OCI-LY7 (cell line): ENCODE measurements around the gene ASPHD1. TPM values are rescaled to one million over a fixed set of nuclear protein-coding genes. Genes with fewer than 3 reads are reported as not detected.

ENCODE experiments used
- BruUV-seq: library from RNA; stranded (reverse); fragments of 400-500 nt; replicated peaks from 2 replicates; lab custom pipeline; 2021; lab: Mats Ljungman, UMichigan
- CTCF ChIA-PET: fragments of 300-600 bp; sonication (Branson Sonifier 250); formaldehyde crosslinking; loops from one replicate; lab custom pipeline; 2022; ENCODE audit warnings: antibody characterized with exemption; ENCODE audit not compliant: unreplicated experiment; lab: Charles Lee
- POLR2A ChIA-PET: fragments of 300-600 bp; sonication (Branson Sonifier 250); formaldehyde crosslinking; loops from one replicate; lab custom pipeline; 2022; ENCODE audit warnings: antibody characterized with exemption; lab: Charles Lee
- DNase-seq: peaks from one replicate; pipeline ENCODE4 v3.0.0-alpha.2; 2015; ENCODE audit warnings: low spot score
- H2AFZ ChIP-seq: fragments of 200-600 bp; sonication (generic), shearing (Covaris generic); 2 replicates; pipeline ENCODE4 v1.6.1; 2014; ENCODE audit warnings: mild to moderate bottlenecking, antibody characterized with exemption, low read length, moderate library complexity
- H3K27ac ChIP-seq: fragments of 200-600 bp; sonication (generic); 2 replicates; pipeline ENCODE4 v1.5.1; 2014; ENCODE audit warnings: mixed run types, low read depth, mild to moderate bottlenecking, moderate library complexity, low read length, inconsistent platforms; ENCODE audit not compliant: poor library complexity, severe bottlenecking
- H3K36me3 ChIP-seq: fragments of 200-600 bp; sonication (generic); 2 replicates; pipeline ENCODE4 v1.6.1; 2014; ENCODE audit warnings: mild to moderate bottlenecking, antibody characterized with exemption, low read length, moderate library complexity, mixed read lengths; ENCODE audit not compliant: insufficient read depth
- H3K4me1 ChIP-seq: fragments of 200-600 bp; sonication (generic); 2 replicates; pipeline ENCODE4 v1.5.1; 2014; ENCODE audit warnings: mild to moderate bottlenecking, low read length; ENCODE audit not compliant: insufficient read depth, poor library complexity, severe bottlenecking
- H3K4me2 ChIP-seq: fragments of 200-600 bp; sonication (generic); 2 replicates; pipeline ENCODE4 v1.6.1; 2014; ENCODE audit warnings: mild to moderate bottlenecking, low read length
- H3K4me3 ChIP-seq: fragments of 200-600 bp; sonication (generic); 2 replicates; pipeline ENCODE4 v1.5.1; 2014; ENCODE audit warnings: mild to moderate bottlenecking, low read depth, low read length; ENCODE audit not compliant: poor library complexity, severe bottlenecking
- H3K79me2 ChIP-seq: fragments of 200-600 bp; sonication (generic); 2 replicates; pipeline ENCODE4 v1.6.1; 2016; ENCODE audit warnings: low read depth, mild to moderate bottlenecking, low read length, moderate library complexity, mixed read lengths; ENCODE audit not compliant: insufficient read depth
- H3K9me2 ChIP-seq: fragments of 200-600 bp; sonication (generic); 2 replicates; pipeline ENCODE4 v1.6.1; 2016; ENCODE audit warnings: mild to moderate bottlenecking, low read length, mixed read lengths; ENCODE audit not compliant: insufficient read depth
- H3K9me3 ChIP-seq: fragments of 200-600 bp; sonication (generic); 2 replicates; pipeline ENCODE4 v1.6.1; 2014; ENCODE audit warnings: mild to moderate bottlenecking, mixed run types, low read length, mixed read lengths
- H4K20me1 ChIP-seq: fragments of 200-600 bp; sonication (generic); 2 replicates; pipeline ENCODE4 v1.6.1; 2014; ENCODE audit warnings: mild to moderate bottlenecking, antibody characterized with exemption, low read length, moderate library complexity, mixed read lengths; ENCODE audit not compliant: insufficient read depth
- EZH2phosphoT487 ChIP-seq: fragments of 200-600 bp; sonication (generic); IDR thresholded peaks from 2 replicates; pipeline ENCODE4 v1.6.1; 2018; ENCODE audit warnings: low read depth, borderline replicate concordance, mild to moderate bottlenecking, mixed run types, antibody characterized with exemption, low read length, moderate library complexity, mixed read lengths
- intact Hi-C: fragments of 100-400 bp; cut with micrococcal nuclease; formaldehyde crosslinking; loops from one replicate; pipeline ENCODE4 v1.10.0; 2022; ENCODE audit not compliant: unreplicated experiment
- total RNA-seq, 2 experiments: library from RNA; depleted of rRNA in 1 of 2; stranded (reverse); fragments of >200 nt in 1 of 2; shearing (Covaris generic) in 1 of 2; gene quantifications; 2 replicates each; pipeline ENCODE4 v1.2.3, GENCODE V29; 2014 to 2022
- TF ChIP-seq, protein P1 (sequence below): fragments of 200-600 bp; sonication (generic); conservative IDR thresholded peaks from 2 replicates; pipeline ENCODE4 v1.5.1; 2014; ENCODE audit warnings: mild to moderate bottlenecking, antibody characterized with exemption, low read length, moderate library complexity, mixed read lengths

Gene ASPHD1
- total RNA-seq, 2 experiments from 2014 or later: 0.30 TPM; not detected in 1

DNA sequence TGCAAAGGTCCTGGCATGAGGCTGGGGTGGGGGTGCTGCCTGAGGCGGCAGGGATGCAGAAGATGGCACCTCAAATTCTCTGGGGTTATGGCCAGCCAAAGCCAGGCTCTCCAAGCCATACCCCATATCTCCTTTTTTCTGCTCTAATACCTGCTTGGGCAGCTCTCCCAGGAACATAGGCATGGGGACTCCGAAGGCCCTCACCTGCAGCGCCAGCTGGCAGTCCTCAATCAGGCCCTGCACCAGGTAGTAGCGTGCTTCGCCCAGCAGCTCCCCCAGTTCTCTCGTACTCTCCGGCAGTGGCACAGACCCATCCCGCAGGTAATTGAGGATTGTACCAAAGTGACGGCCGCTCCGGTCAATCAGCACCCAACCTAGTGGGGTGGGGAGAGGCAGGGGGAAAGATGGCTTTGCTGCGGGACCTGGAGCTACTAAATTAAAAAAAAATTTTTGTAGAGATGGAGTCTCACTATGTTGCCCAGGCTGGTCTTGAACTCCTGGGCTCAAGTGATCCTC is 22.8 kb downstream of the ASPHD1 start:
- no peaks in the 10 kb centered on the region for H3K9me2 ChIP-seq
- no peak overlapping the region for H3K27ac ChIP-seq
- no TSS peak for BruUV-seq
- no peak for TF ChIP-seq EZH2phosphoT487
- TF ChIP-seq, protein P1, sequence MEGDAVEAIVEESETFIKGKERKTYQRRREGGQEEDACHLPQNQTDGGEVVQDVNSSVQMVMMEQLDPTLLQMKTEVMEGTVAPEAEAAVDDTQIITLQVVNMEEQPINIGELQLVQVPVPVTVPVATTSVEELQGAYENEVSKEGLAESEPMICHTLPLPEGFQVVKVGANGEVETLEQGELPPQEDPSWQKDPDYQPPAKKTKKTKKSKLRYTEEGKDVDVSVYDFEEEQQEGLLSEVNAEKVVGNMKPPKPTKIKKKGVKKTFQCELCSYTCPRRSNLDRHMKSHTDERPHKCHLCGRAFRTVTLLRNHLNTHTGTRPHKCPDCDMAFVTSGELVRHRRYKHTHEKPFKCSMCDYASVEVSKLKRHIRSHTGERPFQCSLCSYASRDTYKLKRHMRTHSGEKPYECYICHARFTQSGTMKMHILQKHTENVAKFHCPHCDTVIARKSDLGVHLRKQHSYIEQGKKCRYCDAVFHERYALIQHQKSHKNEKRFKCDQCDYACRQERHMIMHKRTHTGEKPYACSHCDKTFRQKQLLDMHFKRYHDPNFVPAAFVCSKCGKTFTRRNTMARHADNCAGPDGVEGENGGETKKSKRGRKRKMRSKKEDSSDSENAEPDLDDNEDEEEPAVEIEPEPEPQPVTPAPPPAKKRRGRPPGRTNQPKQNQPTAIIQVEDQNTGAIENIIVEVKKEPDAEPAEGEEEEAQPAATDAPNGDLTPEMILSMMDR: no peak
- H3K4me1 ChIP-seq: peaks cover 25% of the 10 kb centered on the region
- H3K9me3 ChIP-seq: no peaks in the 10 kb centered on the region
- H3K36me3 ChIP-seq: peaks cover 40% of the 10 kb centered on the region; the same call in 1 of the 2 replicates
- H3K79me2 ChIP-seq: peaks cover 15% of the 10 kb centered on the region; the same call in 1 of the 2 replicates
- no peak overlapping the region for H3K4me2 ChIP-seq
- DNase-seq: no peak
- H4K20me1 ChIP-seq: peaks cover 13% of the 10 kb centered on the region; the same call in 1 of the 2 replicates
- CTCF ChIA-PET: no interaction called here
- POLR2A ChIA-PET: interaction anchor here (1.6 kb wide), 1 partner anchor 9 kb away, joined by 5 read pairs; no protein-coding TSS in a partner anchor
- no peak overlapping the region for H2AFZ ChIP-seq
- no peak overlapping the region for H3K4me3 ChIP-seq
- intact Hi-C loops: no loop called here

DNA sequence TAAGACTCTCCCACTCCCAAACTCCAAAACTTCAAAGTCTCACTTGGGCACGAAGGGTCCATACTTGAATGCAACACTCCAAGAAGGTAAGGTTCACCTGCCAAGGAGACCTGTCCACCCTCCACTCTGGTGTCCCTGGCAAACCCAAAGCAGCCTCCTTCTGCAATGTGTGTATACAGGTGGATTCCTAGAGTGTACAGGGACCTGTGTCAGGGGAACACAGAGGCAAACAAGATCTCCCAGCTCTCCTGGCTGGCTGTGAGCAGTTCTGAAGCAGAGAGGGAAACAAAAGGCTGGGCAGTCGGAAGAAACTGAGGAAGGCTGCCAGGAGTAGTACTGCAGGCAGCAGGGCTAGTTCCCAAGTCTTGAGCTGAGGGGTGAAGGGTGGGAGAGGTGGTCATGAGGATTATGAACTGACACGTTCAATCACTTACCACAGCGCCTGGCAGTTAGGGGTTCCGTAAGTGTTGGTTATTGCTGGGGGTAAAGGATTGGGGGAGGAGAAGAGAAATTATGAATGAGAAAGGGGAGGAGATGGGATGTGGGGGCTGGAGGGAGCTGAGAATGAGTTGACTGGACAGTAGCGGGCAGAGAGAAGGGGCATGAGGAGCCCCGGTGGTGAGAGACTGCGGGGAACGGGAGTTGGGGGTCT is 24.9 kb downstream of the ASPHD1 start:
- Histone ChIP-seq H3K36me3 (peaks cover 25% of the 10 kb centered on the region; the same call in 1 of the 2 replicates), H4K20me1 (peaks cover 13% of the 10 kb centered on the region; the same call in 1 of the 2 replicates), H3K27ac (no peak overlapping the region), H3K79me2 (peaks cover 15% of the 10 kb centered on the region; the same call in 1 of the 2 replicates), H3K4me3 (peak overlapping the region; percentile 91), H2AFZ (peak overlapping the region; percentile 59; the same call in 1 of the 2 replicates), H3K9me2 (no peaks in the 10 kb centered on the region), H3K9me3 (no peaks in the 10 kb centered on the region), H3K4me1 (peaks cover 25% of the 10 kb centered on the region), H3K4me2 (peak overlapping the region; percentile 96)
- ChIA-PET CTCF (no interaction called here), POLR2A (interaction anchor here (0.7 to 2.8 kb wide), 9 partner anchors 8 to 80 kb away, joined by 3 to 17 read pairs (median 7); partner anchors contain the start of genes HIRIP3, TAOK2 and TMEM219)
- intact Hi-C loops: no loop called here
- BruUV-seq: no TSS peak
- DNase-seq: no peak
- TF ChIP-seq, protein P1: no peak
- no peak for TF ChIP-seq EZH2phosphoT487
